ENCODE results near the gene AMMECR1.

The AMMECR1 gene

DNA sequence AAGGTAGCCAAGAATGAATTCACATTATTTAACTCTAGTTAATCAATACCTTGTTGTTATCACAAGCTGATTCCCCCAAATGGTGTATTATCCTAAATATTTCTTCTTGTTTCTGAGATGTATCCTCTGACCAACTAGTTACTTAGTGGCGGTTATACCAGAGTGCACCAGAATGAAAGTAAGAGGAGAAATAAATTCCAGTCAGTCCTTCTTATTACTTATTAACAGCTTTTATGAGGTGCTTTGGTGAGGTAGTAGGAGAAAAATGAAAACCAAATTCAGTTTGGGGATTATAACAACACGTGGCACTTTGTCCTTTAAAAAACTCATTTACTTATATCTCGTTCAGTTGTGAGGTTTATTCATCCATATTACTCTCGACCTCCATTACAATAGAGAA, 101.9 kb downstream of the AMMECR1 start:
- H3K4me1 ChIP-seq (ENCODE audit: control insufficient read depth, insufficient read depth, low read length), result no peaks in the 10 kb centered on the region
- no peak overlapping the region for H3K9ac ChIP-seq (ENCODE audit: low read length)
- no peaks in the 10 kb centered on the region for H3K27me3 ChIP-seq (ENCODE audit: control insufficient read depth, insufficient read depth, low read length)
- no peak overlapping the region for H3K27ac ChIP-seq (ENCODE audit: low read depth, low read length)
- no peak overlapping the region for H3K4me3 ChIP-seq (ENCODE audit: low read length)
- no peaks in the 10 kb centered on the region for H3K36me3 ChIP-seq (ENCODE audit: control insufficient read depth, insufficient read depth, low read length)

DNA sequence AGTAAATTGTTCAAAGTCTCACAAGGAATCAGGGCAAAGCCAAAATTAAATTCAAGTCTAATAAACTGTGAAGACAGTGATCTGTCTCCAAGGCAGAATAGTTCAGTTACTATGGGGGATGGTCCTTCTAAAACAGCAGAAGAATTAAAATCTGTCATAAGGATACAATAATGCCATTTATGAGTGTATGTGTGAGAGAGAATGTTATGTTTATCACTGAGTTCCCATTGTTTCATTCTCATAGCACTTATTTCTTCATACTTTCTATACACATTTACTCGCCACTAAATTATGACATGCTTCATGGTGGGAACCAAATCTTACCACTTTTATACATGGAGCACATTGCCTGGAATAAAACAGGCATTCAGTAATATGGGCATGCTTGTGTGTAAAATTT, 102.5 kb downstream of the AMMECR1 start:
- no peaks in the 10 kb centered on the region for H3K36me3 ChIP-seq (ENCODE audit: control insufficient read depth, insufficient read depth, low read length)
- H3K27me3 ChIP-seq (ENCODE audit: control insufficient read depth, insufficient read depth, low read length), result no peaks in the 10 kb centered on the region
- H3K4me3 ChIP-seq (ENCODE audit: low read length), result no peak overlapping the region
- no peak overlapping the region for H3K9ac ChIP-seq (ENCODE audit: low read length)
- H3K27ac ChIP-seq (ENCODE audit: low read depth, low read length), result no peak overlapping the region
- H3K4me1 ChIP-seq (ENCODE audit: control insufficient read depth, insufficient read depth, low read length), result no peaks in the 10 kb centered on the region

DNA sequence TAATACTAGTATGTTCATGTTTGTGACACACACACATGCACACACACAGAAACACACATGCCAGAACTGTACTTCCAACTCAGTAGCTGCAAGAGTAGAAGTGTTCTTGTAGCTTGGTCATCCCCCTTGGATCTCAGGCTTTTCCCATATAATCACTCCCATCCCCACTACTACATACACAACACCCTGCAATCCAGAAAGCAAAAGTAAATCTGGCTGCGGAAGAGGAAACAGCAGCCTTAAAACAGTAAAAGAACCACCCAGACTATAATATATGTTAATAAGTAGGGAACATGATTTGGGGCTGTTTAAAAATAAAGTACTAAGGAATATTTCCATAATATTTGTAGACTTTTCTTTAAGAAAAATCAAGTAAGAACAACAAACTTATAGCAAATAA, 103.2 kb downstream of the AMMECR1 start:
- no peaks in the 10 kb centered on the region for H3K27me3 ChIP-seq (ENCODE audit: control insufficient read depth, insufficient read depth, low read length)

DNA sequence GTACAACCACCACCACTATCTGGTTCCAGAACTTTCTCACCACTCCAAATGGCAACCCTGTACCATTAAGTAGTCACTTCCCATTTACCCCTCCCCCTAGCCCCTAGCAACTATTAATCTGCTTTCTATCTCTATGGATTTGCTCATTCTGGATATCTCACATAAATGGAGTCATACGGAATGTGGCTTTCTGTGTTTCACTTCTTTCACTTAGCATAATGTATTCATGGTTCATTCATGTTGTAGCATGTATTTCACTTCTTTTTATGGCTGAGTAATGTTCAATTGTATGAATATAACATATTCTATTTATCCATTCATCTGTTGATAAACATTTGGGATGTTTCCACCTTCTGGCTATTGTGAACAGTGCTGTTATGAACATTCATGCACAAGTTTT, 104.7 kb downstream of the AMMECR1 start:
- Histone ChIP-seq H3K4me3 (ENCODE audit: low read length) (no peak overlapping the region), H3K36me3 (ENCODE audit: control insufficient read depth, insufficient read depth, low read length) (no peaks in the 10 kb centered on the region), H3K27ac (ENCODE audit: low read depth, low read length) (no peak overlapping the region), H3K4me1 (ENCODE audit: control insufficient read depth, insufficient read depth, low read length) (no peaks in the 10 kb centered on the region), H3K27me3 (ENCODE audit: control insufficient read depth, insufficient read depth, low read length) (no peaks in the 10 kb centered on the region), H3K9ac (ENCODE audit: low read length) (no peak overlapping the region)

More for the DNA sequence above, 103.2 kb downstream of the AMMECR1 start:
- Histone ChIP-seq H3K4me1 (ENCODE audit: control insufficient read depth, insufficient read depth, low read length) (no peaks in the 10 kb centered on the region), H3K9ac (ENCODE audit: low read length) (no peak overlapping the region), H3K4me3 (ENCODE audit: low read length) (no peak overlapping the region), H3K27ac (ENCODE audit: low read depth, low read length) (no peak overlapping the region), H3K36me3 (ENCODE audit: control insufficient read depth, insufficient read depth, low read length) (no peaks in the 10 kb centered on the region)

DNA sequence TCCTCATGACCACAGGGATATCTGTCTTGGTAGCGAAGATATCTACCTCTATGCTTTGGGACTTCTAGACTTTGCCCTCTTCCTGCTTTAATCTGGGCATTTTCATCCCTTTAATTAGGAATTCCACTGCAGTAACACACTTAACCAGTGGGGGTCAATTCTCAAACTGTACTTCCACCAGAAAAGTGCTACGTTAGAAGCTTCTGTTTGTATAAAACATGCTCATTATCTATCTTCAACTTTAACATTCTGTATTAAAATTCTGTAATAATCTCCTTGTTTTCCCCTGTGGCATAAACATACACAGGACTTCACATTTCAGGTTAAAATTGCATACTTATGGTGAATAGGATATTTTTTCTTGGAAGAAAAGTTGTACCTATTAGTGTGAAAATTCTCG, 105.6 kb downstream of the AMMECR1 start:
- Histone ChIP-seq H3K4me3 (ENCODE audit: low read length) (no peak overlapping the region), H3K4me1 (ENCODE audit: control insufficient read depth, insufficient read depth, low read length) (no peaks in the 10 kb centered on the region), H3K36me3 (ENCODE audit: control insufficient read depth, insufficient read depth, low read length) (no peaks in the 10 kb centered on the region), H3K9ac (ENCODE audit: low read length) (no peak overlapping the region), H3K27ac (ENCODE audit: low read depth, low read length) (no peak overlapping the region), H3K27me3 (ENCODE audit: control insufficient read depth, insufficient read depth, low read length) (no peaks in the 10 kb centered on the region)

DNA sequence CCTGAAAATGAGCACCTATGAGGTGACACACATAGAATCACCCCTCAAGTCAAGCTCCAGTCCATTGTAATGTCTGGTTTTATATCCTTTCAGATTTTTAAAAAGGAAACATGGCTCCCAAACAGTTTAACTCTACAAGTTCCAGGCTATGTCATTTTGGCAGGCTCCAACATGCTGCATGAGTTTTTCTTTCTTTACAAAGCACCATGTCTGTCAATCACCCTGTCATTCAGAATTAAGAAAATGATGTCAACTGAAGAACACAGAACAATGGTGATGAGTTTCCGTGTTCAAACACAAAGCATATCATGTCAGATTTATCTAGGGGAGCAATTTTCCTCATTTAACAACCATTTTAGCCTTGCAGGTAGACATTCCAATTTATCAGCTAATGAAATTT, 106.5 kb downstream of the AMMECR1 start:
- H3K27ac ChIP-seq (ENCODE audit: low read depth, low read length), result no peak overlapping the region
- H3K4me1 ChIP-seq (ENCODE audit: control insufficient read depth, insufficient read depth, low read length), result no peaks in the 10 kb centered on the region
- no peak overlapping the region for H3K9ac ChIP-seq (ENCODE audit: low read length)
- no peaks in the 10 kb centered on the region for H3K36me3 ChIP-seq (ENCODE audit: control insufficient read depth, insufficient read depth, low read length)
- H3K27me3 ChIP-seq (ENCODE audit: control insufficient read depth, insufficient read depth, low read length), result no peaks in the 10 kb centered on the region
- H3K4me3 ChIP-seq (ENCODE audit: low read length), result no peak overlapping the region

DNA sequence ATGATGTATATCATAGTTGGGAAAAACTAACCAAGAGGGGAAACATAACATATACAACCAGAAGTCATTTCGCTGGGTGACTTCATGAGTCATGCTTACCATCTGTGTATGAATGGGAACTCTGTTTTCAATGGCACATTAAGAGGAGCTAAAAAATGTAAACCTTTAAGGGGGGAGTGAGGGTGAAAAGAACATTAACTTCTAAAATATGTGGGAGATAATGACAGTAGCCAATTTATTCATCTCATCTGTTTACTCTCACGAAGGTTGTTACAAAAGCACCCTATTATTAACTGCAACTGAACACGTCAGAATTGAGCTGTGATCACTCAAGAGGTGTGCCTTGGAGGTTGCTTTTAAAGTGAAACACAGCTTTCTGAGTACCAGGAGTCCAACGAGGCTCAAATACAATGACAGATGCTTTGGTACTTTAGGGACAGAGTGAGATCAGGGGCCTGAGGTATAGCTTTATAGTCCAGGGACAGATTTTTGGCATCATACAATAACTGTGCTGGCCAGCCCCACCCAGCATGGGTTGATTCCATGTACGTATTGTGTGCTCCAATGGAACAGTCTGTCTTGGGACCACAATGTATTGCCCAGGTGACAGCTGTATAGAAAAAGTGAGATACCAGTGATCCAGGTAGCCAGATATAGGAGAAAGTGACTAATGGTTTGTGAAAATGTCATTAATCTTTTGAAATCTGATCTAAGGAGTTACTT, 107.3 kb downstream of the AMMECR1 start:
- no peaks in the 10 kb centered on the region for H3K27me3 ChIP-seq (ENCODE audit: control insufficient read depth, insufficient read depth, low read length)
- H3K9ac ChIP-seq (ENCODE audit: low read length), result no peak overlapping the region
- H3K4me1 ChIP-seq (ENCODE audit: control insufficient read depth, insufficient read depth, low read length), result no peaks in the 10 kb centered on the region
- no peak overlapping the region for H3K27ac ChIP-seq (ENCODE audit: low read depth, low read length)
- no peaks in the 10 kb centered on the region for H3K36me3 ChIP-seq (ENCODE audit: control insufficient read depth, insufficient read depth, low read length)
- no peak overlapping the region for H3K4me3 ChIP-seq (ENCODE audit: low read length)

DNA sequence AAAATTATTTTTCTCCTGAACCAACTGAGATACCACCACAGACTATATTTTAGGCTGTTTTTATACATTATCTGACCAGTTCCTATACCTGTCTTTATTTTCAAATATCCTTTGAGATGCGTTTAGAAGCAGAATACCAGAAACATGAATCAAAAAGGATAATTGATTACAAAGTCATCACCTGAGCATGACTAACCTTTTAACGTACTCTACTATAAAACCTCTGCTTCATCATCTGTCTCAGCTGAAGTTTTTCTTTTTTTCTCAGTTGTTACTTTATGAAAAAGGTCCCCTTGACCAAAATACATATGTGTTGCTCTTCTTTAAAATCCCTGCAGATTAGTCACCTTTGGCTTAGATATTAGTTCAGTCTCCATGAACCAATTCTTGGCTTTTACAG, 109.8 kb downstream of the AMMECR1 start:
- no peaks in the 10 kb centered on the region for H3K27me3 ChIP-seq (ENCODE audit: control insufficient read depth, insufficient read depth, low read length)

DNA sequence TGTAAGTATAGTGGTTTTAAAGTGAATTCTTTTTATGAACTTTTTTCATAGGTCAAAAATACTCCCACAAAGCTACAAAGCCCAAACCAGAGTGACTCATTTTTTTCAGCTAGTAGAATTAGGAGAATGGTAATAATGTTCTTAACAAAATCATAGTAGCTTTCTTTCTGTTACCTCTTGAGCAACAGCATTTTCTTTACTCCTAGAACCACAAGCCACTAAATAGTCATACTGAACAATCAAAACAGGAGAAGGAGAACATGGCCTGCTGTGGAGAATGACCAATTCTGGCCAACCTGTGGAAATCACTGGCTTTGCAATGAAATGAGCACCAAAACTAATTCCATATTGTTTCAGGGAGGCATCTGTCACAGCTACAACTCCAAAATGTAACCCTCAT, 112.9 kb downstream of the AMMECR1 start:
- Histone ChIP-seq H3K27ac (ENCODE audit: low read depth, low read length) (no peak overlapping the region), H3K27me3 (ENCODE audit: control insufficient read depth, insufficient read depth, low read length) (no peaks in the 10 kb centered on the region), H3K9ac (ENCODE audit: low read length) (no peak overlapping the region), H3K36me3 (ENCODE audit: control insufficient read depth, insufficient read depth, low read length) (no peaks in the 10 kb centered on the region), H3K4me3 (ENCODE audit: low read length) (no peak overlapping the region), H3K4me1 (ENCODE audit: control insufficient read depth, insufficient read depth, low read length) (no peaks in the 10 kb centered on the region)

More for the DNA sequence above, 109.8 kb downstream of the AMMECR1 start:
- Histone ChIP-seq H3K27ac (ENCODE audit: low read depth, low read length) (no peak overlapping the region), H3K9ac (ENCODE audit: low read length) (no peak overlapping the region), H3K4me3 (ENCODE audit: low read length) (no peak overlapping the region), H3K4me1 (ENCODE audit: control insufficient read depth, insufficient read depth, low read length) (no peaks in the 10 kb centered on the region), H3K36me3 (ENCODE audit: control insufficient read depth, insufficient read depth, low read length) (no peaks in the 10 kb centered on the region)

DNA sequence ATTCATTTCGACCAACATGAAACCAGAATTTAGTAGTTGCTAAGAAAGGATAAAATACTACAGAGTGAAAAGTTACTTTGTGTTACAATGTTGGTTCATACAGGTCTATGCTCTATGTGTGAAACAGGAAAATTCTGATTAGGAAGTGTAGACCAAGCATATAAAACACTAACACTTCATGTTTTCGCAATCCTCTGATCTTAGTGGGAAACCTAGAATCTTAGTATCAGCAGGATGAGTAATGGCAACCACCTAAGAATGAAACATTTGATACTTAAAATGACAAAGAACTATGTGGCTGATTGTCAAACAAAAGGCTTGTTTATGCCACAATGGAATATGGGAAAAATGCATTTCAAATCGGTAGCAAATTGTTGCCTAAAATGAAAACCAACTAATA, 116.1 kb downstream of the AMMECR1 start:
- Histone ChIP-seq H3K9ac (ENCODE audit: low read length) (no peak overlapping the region), H3K36me3 (ENCODE audit: control insufficient read depth, insufficient read depth, low read length) (no peaks in the 10 kb centered on the region), H3K4me3 (ENCODE audit: low read length) (no peak overlapping the region), H3K27ac (ENCODE audit: low read depth, low read length) (no peak overlapping the region), H3K4me1 (ENCODE audit: control insufficient read depth, insufficient read depth, low read length) (no peaks in the 10 kb centered on the region), H3K27me3 (ENCODE audit: control insufficient read depth, insufficient read depth, low read length) (no peaks in the 10 kb centered on the region)

DNA sequence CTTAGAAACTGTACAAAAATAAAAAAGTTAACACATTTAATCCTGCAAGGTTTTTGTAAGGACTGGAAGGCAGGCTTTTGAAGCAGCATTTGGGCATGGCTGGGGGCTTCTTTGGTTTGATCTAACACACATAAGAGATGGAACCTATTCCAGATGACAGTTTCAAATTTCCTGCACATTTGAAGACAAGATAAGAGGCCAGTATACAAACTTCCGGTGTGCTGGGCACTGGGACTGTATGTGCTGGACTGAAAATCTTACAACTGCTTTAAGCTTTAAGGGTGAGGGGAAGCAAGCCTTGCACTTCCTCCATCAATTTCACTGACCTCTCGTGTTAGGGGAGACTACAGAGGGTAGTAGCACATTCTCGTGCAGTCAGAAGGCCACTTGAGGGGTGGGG, 122.9 kb downstream of the AMMECR1 start:
- Histone ChIP-seq H3K36me3 (ENCODE audit: control insufficient read depth, insufficient read depth, low read length) (no peaks in the 10 kb centered on the region), H3K27me3 (ENCODE audit: control insufficient read depth, insufficient read depth, low read length) (no peaks in the 10 kb centered on the region), H3K4me3 (ENCODE audit: low read length) (no peak overlapping the region), H3K27ac (ENCODE audit: low read depth, low read length) (no peak overlapping the region), H3K9ac (ENCODE audit: low read length) (no peak overlapping the region), H3K4me1 (ENCODE audit: control insufficient read depth, insufficient read depth, low read length) (no peaks in the 10 kb centered on the region)

DNA sequence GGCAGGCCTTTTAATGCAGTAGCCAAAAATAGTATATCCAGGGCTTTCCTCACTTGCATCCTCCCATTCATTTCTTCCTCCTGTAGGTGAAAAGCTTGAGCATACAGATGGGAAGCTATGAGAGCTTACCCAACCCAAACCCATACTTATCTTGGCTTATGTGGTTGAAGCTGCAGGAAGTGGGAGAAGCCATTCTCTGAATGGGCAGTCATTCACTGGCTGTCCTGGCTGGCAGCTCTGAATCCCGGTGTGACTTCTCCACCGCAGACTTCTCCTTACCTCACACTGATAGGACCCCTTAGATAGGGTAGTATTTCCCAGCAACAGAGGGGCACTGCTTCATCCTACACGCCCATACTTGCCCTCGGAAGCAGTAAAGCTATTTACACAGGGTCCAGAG, 125.4 kb downstream of the AMMECR1 start:
- Histone ChIP-seq H3K36me3 (ENCODE audit: control insufficient read depth, insufficient read depth, low read length) (no peaks in the 10 kb centered on the region), H3K9ac (ENCODE audit: low read length) (no peak overlapping the region), H3K4me3 (ENCODE audit: low read length) (no peak overlapping the region), H3K4me1 (ENCODE audit: control insufficient read depth, insufficient read depth, low read length) (no peaks in the 10 kb centered on the region), H3K27me3 (ENCODE audit: control insufficient read depth, insufficient read depth, low read length) (no peaks in the 10 kb centered on the region), H3K27ac (ENCODE audit: low read depth, low read length) (no peak overlapping the region)

DNA sequence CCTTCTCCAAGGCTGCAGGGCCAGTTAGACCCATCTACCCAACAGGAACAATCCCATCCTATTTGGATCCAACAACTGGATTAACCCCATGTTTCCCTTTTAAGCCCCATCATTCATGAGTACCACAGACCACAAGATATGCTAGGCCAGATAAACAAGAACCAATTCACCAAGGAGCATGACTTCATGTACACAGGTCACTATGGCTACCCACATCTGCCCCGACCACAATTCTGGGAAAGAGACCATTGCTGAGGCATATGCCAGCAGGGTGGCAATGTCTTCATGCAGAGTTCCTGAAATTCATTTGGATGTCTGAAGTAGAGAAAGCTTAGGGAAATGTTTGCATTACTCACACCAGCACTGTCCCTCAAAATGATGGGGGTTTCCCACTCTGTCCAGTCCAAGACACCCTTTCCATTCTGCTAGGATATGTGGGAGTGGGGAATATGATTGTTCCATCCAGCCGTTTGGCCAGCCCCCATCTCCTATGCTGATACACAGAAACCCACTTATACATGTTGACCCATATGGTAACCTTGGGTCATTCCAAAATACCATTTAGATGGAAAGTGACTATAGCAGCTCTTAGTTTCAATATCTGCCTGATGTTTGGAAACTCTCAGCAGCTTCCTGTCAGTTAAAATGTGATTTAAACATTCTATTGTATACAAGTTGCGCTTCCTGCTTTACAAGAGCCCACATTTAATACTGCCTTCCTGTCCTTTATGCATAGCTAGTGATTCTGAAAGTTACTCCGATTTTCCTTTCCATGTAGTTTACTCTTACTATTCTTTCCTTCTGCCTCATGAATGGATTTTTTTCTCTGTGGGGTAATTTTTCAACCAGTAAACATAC, 129.0 kb downstream of the AMMECR1 start:
- Histone ChIP-seq H3K27me3 (ENCODE audit: control insufficient read depth, insufficient read depth, low read length) (no peaks in the 10 kb centered on the region), H3K4me3 (ENCODE audit: low read length) (no peak overlapping the region), H3K36me3 (ENCODE audit: control insufficient read depth, insufficient read depth, low read length) (no peaks in the 10 kb centered on the region), H3K4me1 (ENCODE audit: control insufficient read depth, insufficient read depth, low read length) (no peaks in the 10 kb centered on the region), H3K27ac (ENCODE audit: low read depth, low read length) (no peak overlapping the region), H3K9ac (ENCODE audit: low read length) (no peak overlapping the region)

All from rectal smooth muscle tissue (tissue), 1 donor.